GM10847 (cell line): ENCODE results near the gene JAK2.

Experiments used
- POLR2A ChIP-seq: IDR thresholded peaks from 2 replicates; pipeline ENCODE4 v1.6.1; 2011; ENCODE audit not compliant: insufficient read length; ENCODE audit errors: extremely low read depth

JAK2 gene

DNA sequence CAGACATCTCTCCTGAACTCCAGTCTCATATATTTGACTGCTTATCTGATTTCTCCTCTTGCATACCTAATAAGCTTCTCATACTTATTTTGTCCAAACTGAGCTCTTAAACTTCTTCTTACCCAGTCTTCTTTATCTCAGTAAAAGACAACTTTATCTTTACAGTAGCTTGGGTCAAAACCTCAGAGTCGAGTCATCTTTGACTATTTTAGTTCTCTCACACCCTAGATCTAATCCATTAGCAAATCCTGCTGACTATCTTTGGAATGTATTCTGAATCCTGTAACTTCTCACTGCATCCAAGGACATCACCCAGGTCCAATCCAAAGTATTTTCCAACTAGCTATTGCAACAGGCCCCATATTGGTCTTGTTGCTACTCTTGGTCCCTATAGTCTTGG lies 11.8 kb upstream of the JAK2 start:
- TF ChIP-seq POLR2A = no peak

- TF ChIP-seq POLR2A = no peak
Measured at GRCh38 chr9:4973902-4974301, 11.2 kb upstream of the JAK2 start.

- TF ChIP-seq POLR2A = no peak
Measured at GRCh38 chr9:4979239-4979638, 5.8 kb upstream of the JAK2 start.

- no peak for TF ChIP-seq POLR2A
Measured at GRCh38 chr9:4980086-4980727, 4.9 kb upstream of the JAK2 start.

DNA sequence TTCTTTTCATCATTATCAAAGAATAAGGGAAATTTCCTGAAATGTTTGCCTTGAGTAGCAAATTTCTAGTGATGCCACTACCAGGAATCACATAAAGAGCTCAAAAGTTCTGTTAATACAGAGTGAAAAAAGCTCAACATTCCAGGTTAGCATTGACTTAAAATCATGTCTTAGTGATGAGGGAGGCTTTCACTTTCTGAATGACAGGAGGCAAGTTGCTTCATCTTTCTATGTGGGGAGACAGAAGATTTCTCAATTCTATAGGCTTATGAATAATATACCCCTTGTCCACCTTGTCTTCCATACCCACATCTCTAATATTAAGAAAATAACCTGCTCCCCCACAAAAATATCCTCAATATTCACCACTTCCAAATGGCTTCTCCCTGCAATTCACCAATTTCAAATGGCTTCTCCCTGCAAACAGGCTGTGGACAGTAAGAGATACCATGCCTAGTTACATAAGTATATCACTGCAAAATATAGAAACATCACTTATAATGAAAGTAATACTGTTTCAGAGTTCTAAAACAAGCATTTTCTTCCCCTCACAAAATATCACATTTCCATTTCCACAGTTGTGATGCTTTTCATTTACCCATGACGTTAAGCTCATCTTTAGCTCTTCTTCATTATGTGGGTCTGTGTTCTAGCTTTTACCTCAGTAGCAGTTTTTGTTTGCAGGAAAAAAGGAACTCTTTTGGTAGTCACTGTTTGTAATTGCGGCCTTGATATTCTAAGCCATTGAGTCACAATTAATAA lies 2.2 kb upstream of the JAK2 start:
- no peak for TF ChIP-seq POLR2A

DNA sequence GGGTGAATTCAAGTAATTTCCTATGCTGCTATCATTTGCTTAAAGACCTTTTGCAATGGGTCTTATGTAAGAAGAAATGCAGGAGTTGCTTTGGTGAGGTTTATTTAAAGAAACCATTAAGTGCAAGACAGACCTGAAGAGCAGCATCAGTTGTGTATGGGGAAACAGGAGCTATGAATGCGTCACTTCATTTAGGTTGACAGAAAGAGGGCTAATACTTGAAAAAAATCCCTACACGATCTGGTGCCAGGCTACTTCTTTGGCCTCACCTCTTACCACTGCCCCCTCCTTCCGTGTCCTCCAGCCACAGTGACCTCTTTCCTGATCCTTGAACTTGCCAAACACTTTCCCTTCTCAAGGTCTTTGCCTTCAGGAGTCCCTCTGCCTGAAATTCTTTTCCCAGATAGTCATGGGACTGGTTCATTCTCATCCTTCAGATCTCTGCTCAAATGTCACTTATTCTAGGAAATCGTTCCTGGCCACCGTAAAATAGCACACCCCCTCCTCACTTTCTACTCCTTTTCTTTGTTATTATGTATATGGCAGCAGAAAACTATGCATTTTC lies 1.4 kb upstream of the JAK2 start:
- no peak for TF ChIP-seq POLR2A

DNA sequence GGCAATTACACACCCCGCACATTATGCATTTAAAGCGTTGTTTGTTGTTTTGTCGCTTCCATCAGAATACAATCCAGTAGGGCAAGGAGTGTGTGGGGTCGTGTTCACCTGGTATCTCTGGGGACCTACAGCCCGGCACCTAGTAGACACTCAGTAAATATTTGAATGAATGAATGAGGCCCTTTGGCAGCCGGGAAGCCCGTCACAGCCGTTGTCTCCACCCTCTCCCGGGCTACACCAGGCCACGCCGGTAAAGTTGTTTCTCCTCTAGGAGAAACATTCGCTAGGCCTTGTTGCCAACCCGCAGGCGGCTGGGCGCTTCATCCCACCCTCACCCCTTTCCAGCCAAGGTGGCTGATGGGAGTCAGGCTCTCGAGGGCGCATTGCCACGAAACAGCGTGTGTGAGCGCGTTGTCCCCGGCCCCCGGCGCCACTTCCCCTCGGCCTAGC lies 876 bp upstream of the JAK2 start:
- TF ChIP-seq POLR2A = no peak

DNA sequence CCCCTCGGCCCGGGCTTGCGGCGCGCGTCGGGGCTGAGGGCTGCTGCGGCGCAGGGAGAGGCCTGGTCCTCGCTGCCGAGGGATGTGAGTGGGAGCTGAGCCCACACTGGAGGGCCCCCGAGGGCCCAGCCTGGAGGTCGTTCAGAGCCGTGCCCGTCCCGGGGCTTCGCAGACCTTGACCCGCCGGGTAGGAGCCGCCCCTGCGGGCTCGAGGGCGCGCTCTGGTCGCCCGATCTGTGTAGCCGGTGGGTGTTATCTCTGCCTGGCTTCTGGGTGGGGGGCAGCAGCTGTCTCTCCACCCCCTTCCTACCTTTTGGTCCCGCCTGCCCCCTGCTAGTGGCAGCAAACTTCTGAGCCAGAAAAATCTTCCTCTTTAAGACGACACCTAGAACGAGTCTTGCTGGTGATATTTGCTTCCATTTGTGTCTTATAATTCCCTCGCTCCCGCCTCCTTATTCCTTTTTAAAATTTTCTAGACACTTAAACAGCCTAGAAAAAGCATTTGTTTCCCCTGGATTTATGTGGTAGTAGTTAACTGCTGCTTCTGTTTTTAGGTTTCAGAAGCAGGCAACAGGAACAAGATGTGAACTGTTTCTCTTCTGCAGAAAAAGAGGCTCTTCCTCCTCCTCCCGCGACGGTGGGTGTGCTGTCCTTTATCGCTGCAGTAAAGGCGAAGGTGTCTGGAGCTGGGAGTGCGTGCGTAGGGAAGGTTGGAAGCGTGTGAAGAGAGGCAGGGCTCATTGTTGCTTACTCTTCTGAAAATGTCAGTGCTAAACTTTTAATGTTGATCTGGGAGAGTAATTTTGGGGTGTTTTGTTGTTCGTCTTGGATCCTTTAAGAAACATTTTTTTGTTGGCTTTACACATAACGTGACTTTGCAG lies 554 bp downstream of the JAK2 start:
- no peak for TF ChIP-seq POLR2A

- no peak for TF ChIP-seq POLR2A
Measured at GRCh38 chr9:4986296-4986695, 1.2 kb downstream of the JAK2 start.

DNA sequence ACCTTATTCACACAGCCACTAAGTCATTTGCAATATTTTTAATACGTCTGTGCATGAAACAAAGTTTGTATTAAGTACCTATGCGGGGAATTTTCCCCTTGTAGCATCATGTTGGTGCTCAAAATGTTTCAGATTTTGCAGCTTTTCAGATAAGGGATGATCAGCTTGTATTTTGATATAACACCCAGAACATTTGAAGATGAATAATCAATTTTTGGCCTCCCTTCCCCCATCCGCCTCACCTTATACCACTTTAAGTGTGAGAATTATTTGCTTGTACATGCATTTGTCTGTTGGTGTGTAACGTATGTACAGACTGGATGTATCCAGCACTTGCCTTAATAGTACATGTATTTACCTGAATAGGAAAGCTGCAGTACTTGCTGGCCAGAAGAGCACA lies 1.7 kb downstream of the JAK2 start:
- no peak for TF ChIP-seq POLR2A

DNA sequence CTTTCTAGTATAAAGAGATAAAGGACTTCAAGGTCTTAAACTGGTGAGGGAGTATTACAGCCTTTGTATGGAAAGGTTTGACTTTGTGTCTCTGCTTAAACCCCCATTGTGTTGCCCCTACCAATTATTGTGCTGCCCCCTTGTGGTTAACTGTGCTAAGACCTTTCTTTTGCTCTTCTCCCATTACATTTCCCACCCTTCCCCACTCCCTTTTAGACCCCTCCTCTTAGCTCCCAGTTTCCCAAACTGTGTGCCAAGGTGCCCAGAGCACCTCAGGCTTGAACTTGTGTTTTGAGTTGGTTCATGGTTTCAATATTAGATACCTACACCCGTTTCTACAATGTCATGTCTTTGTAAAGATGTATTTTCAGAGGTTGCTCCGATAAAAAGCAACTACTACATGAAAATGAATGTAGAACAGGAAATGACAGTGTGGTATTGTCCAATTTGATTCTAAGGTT lies 2.9 kb downstream of the JAK2 start:
- TF ChIP-seq POLR2A = no peak

- no peak for TF ChIP-seq POLR2A
Measured at GRCh38 chr9:4992872-4993271, 7.8 kb downstream of the JAK2 start.

DNA sequence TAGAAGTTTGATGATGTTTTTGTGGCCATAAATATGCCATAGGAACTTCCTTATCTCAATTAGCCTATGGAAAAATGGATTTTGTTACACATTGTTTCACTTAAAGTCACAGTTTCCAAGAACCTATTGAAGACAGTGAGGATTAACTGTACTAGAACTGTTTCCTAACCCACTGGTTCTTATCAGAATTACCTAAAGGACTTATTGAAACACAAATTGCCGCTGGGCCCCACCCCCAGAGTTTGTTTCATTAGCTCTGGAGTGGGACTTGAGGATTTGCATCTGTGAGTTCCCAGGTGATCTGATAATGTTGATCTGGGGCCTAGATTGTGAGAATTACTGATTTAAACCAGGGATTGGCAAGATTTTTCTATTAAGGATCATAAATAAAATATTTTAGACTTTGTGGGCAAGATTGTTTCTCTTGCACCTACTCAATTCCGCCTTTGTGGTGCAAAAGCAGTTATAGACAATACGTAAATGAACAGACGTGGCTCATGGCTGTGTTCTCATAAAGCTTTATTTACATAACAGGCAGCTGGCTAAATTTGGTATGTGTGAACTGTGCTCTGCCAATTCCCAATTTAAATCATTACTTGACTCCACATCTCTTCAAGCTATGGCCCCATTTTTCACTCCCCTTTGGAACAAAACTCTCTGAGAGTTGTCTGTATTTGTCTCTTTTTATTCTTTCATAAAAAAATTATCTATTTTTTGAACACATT lies 9.3 kb downstream of the JAK2 start:
- no peak for TF ChIP-seq POLR2A

GRCh38 chr9:4997196-4997595 lies 12.1 kb downstream of the JAK2 start:
- no peak for TF ChIP-seq POLR2A

GRCh38 chr9:4997631-4998030 lies 12.6 kb downstream of the JAK2 start:
- no peak for TF ChIP-seq POLR2A

DNA sequence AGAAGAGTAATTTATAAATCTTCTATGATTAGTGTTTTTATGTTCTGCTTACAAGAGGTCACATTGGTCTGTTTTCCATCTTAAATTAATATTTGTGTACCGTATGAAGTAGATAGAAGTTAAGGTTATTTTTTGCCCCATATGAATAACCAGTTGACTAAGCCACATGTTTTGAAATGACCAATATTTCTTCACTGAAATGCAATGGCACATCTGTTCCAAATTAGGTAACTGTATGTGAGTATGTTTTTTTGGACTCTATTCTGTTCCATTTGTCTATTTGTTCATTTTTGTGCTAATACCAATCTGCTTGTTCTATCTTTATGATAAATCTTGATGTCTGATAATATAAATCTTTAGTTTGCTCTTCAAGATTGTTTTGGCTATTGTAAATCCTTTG lies 17.7 kb downstream of the JAK2 start:
- no peak for TF ChIP-seq POLR2A
